Measurements from ENCODE around the gene CST8.

DNA sequence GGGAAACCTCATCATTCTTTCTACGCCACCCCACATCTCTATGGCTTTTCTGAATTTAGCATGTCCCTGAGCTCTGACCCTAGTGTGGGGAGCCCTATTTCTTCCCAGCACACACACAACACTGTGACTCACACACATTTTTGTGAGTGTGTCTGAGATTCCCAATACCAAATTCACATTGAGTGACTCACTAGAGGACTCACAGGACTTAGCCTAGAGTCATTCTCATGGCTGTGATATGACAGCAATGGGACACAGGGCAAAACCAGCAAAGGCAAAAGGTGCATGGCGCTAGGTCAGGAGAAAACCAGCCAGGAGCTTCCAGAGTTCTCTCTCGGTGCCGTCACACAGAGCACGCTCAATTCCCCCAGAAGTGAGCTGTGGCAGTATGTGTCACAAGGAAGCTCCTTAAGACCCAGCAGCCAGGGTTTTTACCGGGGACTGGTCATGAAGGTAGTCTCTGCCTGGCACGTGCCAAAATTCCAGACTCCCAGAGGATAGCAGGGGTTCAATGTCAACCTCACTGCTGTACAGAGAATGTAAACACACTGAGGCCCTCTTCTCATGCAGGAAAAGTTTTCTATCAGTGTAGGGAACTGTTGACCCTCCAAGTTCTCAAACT lies 45.2 kb upstream of the CST8 start:
- TF ChIP-seq, protein P1, sequence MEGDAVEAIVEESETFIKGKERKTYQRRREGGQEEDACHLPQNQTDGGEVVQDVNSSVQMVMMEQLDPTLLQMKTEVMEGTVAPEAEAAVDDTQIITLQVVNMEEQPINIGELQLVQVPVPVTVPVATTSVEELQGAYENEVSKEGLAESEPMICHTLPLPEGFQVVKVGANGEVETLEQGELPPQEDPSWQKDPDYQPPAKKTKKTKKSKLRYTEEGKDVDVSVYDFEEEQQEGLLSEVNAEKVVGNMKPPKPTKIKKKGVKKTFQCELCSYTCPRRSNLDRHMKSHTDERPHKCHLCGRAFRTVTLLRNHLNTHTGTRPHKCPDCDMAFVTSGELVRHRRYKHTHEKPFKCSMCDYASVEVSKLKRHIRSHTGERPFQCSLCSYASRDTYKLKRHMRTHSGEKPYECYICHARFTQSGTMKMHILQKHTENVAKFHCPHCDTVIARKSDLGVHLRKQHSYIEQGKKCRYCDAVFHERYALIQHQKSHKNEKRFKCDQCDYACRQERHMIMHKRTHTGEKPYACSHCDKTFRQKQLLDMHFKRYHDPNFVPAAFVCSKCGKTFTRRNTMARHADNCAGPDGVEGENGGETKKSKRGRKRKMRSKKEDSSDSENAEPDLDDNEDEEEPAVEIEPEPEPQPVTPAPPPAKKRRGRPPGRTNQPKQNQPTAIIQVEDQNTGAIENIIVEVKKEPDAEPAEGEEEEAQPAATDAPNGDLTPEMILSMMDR (conservative IDR thresholded peaks at IDR 0.05; ENCODE audit: low read length) = no peak
- TF ChIP-seq EZH2phosphoT487 (IDR thresholded peaks at IDR 0.05; ENCODE audit: borderline replicate concordance) = no peak

Data from Loucy (cell line).